ENCODE data around the gene CYP2A7.
"Not testable (repeated sequence)": the region's sequence is repeated elsewhere in the genome, so short reads cannot be mapped to it uniquely, and the experiment has no call there.

Gene CYP2A7

DNA sequence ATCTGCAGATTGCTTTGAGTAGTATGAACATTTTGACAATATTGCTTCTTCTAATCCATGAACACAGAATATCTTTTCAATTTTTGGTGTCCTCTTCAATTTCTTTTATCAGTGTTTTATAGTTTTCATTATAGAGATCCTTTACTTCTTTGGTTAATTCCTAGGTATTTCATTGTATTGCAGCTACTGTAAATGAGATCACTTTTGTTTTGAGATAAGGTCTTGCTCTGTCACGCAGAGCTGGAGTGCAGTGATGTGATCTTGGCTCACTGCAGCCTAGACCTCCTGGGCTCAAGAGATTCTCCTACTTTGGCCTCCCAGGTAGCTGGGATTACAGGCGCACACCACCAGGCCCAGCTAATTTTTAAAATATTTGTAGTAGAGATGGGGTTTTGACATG, 9.8 kb downstream of the CYP2A7 start:
- DNase-seq (ENCODE audit: insufficient read length, low spot score) (no peak), FAIRE-seq (no peak)
- TF ChIP-seq POLR2A (IDR thresholded peaks at IDR 0.05; ENCODE audit: low read depth, low read length): no peak

DNA sequence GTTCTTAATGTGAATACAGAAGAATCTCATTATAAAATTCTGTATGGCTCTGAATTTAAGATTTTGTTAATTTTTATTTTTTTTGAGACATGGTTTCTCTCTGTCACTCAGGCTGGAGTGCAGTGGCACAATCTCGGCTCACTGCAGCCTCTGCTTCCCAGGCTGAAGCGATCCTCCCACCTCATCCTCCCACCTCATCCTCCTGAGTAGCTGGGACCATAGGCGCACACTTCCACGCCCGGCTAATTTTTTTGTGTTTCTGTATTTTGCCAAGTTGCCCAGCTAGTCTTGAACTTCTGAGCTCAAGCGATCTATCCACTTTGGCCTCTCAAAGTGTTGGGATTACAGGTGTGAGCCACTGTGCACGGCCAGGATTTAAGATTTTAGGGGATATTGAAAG, 14.3 kb downstream of the CYP2A7 start:
- no peak for DNase-seq (ENCODE audit: insufficient read length, low spot score)
- no peak for TF ChIP-seq POLR2A (IDR thresholded peaks at IDR 0.05; ENCODE audit: low read depth, low read length)
- no peak for FAIRE-seq

DNA sequence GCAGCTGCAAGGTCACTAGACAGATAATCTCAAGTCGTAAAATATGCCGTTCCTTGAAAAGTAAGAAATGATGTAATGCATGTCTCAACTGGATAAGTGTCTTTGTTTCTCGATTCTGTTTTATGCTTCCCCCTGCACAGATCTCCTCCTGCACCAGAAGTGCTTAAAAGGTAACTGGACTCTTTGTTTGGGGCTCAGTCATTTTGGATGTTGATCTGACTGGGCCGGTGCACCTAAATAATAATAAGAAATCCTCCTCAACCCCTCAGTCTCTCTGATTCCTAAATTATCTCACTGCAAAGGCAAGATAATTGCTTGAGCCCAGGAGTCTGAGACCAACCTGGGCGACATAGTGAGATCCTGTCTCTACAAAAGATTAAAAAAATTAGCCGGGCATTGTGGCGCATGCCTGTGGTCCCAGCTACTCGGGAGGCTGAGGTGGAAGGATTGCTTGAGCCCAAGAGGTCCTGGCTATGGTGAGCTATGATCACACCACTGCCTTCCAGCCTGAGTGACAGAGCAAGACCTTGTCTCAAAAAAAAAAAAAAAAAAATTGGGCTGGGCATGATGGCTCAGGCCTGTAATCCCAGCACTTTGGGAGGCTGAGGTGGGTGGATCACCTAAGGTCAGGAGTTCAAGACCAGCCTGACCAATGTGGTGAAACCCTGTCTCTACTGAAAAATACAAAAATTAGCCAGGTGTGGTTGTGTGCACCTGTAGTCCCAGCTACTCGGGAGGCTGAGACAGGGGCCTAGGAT, 17.1 kb downstream of the CYP2A7 start:
- not testable (repeated sequence) for FAIRE-seq; DNase-seq (ENCODE audit: insufficient read length, low spot score)

DNA sequence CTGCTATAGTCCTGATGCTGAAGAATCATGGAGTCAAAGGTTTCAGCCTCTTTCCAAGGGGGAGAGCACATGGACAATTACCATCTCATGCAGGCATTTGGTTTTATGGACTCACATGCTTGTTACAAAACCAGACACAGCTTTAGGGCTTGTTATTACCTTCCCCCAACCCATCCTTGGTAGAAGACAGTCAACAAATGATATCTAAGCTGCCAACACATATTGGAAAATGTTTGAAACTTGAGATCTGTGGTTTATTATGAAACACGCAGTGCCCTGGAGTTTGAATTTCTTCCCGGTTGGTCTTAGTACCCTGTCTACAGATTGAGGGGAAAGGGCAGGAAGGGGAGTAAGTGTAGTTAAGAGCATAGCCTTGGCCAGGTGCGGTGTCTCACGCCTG, 19.2 kb downstream of the CYP2A7 start:
- no peak for TF ChIP-seq POLR2A (IDR thresholded peaks at IDR 0.05; ENCODE audit: low read depth, low read length)
- no peak for DNase-seq (ENCODE audit: insufficient read length, low spot score)
- no peak for FAIRE-seq

DNA sequence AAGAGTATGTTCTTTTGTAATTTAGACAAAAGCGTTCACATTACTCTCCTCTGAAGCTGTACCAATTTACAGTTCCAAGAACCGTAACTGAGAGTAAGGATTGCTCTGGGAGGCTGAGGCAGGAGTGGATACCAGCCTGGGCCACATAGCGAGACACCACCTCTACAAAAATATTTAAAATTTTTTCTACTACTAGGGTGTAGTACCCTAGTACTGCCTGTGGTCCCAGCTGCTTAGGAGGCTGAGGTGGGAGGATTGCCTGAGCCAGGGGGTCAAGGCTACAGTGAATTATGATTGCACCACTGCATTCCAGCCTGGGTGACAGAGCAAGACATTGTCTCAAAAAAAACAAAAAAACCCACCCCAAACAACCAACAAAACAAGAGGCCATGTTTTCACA, 19.7 kb downstream of the CYP2A7 start:
- FAIRE-seq (no peak), DNase-seq (ENCODE audit: insufficient read length, low spot score) (no peak)
- no peak for TF ChIP-seq POLR2A (IDR thresholded peaks at IDR 0.05; ENCODE audit: low read depth, low read length)

DNA sequence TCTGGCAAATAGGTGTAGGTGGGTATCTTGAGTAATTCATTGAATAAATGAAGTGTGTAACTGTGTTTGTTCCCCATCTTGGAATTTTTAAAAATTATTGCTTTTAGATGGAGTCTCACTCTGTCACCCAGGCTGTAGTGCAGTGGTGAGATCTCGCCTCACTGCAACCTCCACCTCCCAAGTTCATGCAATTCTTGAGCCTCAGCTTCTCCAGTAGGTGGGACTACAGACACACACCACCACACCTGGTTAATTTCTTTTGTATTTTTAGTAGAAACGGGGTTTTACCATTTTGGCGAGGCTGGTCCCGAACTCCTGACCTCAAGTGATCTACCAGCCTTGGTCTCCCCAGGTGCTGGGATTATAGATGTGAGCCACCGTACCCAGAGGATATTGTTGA, 23.9 kb downstream of the CYP2A7 start:
- FAIRE-seq (no peak), DNase-seq (ENCODE audit: insufficient read length, low spot score) (no peak)
- no peak for TF ChIP-seq POLR2A (IDR thresholded peaks at IDR 0.05; ENCODE audit: low read depth, low read length)

DNA sequence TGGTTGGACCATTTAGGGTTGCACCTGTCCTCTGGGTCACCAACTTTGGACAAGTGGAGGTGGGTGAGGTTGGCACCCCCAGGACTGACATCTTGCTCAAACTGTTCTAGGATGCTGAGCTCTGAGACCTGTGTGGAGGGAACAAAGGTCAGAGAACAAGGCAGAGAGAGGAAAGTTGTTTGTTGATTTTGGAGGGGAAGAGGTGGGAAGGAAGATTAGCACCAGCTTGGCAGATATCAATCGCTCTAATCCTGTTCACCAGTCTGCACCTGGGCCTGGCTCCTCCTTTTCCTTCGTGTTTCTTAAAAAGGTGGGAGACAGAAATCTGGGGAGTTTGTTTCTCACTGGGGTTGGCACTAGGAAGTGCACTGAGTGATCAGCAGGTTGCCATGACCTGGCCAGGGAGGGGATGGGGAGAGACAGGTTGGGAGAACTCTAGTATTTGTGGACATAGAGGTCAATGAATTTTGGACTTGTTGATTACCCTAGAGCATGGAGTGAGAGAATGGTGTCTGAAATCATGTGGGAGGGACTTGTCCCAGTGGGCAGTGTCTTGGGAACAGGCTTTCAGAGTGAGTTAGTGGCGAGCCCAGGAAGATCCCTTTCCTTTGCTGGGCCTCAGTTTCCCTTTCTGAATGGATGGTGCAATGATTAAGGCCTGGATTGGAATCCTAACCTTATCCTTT, 29.4 kb downstream of the CYP2A7 start:
- not testable (repeated sequence) for FAIRE-seq; DNase-seq (ENCODE audit: insufficient read length, low spot score)

DNA sequence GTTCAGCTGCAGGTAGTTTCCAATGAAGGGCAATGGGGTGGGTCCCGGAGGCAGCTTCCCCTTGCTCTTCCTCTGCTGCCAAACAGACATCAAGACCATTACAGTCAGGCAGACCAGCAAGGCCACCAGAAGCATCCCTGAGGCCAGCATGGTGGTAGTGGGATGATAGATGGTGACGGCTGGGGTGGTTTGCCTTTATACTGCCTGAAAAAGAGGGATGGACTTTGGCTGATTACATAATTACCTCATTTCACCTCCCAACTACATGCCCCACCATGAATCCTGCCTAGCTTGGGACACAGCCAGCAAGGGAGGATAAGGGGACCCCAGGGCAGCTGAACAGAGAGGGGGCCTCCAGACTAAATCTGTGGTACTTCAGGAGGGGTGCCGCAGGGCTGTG, 31.8 kb downstream of the CYP2A7 start, which contains the start of gene CYP2A6:
Gene CYP2A6 (minus strand): TSS at position 171 of the 400 bp plus-strand sequence. CDS start 21 bp downstream, at position 150.
- DNase-seq (ENCODE audit: insufficient read length, low spot score); FAIRE-seq: not testable (repeated sequence)

DNA sequence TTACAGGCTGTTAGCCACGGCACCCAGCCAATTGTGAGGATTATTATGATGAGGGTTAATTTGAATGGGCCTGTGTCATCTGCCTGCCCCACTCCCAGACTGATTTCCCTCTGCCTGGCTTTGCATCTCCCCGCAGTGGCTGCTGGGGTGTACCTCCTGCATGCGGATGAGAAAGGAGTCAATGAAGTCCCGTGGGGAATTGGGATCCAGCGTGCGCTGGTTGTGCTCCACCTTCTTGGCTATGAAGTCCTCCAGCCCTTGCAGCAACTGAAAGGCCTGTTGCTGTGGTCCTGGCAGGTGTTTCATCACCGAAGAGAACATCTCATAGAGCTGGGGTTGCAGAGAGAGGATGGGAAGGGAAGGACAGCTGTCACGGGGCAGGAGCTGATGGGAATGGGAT, 35.3 kb downstream of the CYP2A7 start:
- FAIRE-seq; DNase-seq (ENCODE audit: insufficient read length, low spot score): not testable (repeated sequence)

DNA sequence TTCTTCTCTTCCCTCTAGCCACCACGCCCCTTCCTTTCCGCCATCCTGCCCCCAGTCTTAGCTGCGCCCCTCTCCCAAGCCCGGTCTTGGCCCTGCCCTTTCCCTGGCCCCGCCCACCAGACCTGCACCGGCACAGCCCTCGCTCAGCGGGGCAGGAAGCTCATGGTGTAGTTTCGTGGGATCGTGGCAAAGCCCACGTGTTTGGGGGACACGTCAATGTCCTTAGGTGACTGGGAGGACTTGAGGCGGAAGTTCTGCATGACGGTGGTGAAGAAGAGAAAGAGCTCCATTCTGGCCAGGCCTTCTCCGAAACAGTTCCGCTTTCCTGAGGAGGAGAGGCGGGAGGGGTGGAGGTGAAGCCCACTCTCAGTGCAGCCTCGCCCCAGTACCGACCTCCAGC, 38.4 kb downstream of the CYP2A7 start:
- FAIRE-seq; DNase-seq (ENCODE audit: insufficient read length, low spot score): not testable (repeated sequence)

DNA sequence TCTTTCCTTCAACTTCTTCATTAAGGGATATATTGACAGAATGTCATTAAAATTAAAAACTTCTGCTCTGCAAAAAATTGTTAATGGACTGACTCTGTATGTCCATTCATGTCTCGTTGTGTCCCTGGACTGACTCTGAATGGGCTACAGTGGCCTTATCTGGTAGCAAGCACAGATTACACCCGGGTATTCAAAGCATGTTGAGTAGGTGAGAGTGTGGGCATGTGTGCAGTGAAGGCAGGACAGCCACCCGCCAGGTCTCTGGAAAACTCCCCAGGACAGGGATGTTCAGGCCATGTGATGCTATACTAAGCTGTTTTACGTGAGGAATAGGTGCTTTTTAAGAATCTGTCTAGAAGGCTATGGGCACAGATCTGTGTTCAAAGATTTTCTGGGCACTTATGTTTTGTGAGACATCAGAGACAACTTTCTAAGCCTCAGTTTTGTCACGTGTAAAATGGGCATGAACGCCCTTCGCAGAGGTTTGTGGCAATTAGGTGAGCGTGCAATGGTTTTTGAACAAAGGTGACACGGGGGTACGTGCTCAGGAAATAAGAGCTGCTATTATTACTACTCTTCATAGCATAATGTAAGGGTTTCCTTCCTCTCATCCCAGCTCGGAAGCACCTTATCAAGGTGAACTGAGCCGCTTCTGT, 38.9 kb downstream of the CYP2A7 start:
- not testable (repeated sequence) for DNase-seq (ENCODE audit: insufficient read length, low spot score); FAIRE-seq

DNA sequence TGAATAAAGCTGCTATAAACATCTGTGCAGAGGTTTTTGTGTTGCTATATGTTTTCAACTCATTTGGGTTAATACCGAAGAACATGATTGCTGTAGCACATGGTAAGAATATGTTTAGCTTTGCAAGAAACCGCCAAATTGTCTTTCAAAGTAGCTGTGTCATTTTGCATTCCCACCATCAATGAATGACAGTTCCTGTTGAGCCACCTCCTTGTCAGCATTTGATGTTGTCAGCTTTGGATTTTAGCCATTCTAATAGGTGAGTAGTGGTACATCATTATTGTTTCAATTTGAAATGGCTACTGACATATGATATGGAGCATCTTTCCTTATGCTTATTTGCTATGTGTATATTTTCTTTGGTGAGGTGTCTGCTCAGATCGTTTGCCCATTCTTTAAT, 40.0 kb downstream of the CYP2A7 start:
- not testable (repeated sequence) for FAIRE-seq; DNase-seq (ENCODE audit: insufficient read length, low spot score)

DNA sequence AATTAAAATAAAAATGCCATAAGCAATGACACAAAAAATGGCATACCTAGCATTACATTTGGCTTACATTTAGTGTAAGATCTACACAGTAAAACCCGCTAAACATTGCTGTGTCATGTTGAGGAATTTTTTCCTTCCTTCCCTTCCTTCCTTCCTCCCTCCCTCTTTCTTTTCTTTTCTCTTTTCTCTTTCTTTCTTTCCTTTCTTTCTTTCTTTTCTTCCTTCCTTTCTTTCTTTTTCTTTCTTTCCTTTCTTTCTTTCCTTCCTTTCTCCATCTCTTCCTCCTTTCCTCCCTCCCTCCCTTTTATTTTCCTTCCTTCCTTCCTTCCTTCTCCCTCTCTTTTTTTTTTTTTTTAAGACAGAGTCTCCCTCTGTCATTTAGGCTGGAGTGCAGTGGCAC, 43.6 kb downstream of the CYP2A7 start:
- FAIRE-seq: not testable (repeated sequence)

DNA sequence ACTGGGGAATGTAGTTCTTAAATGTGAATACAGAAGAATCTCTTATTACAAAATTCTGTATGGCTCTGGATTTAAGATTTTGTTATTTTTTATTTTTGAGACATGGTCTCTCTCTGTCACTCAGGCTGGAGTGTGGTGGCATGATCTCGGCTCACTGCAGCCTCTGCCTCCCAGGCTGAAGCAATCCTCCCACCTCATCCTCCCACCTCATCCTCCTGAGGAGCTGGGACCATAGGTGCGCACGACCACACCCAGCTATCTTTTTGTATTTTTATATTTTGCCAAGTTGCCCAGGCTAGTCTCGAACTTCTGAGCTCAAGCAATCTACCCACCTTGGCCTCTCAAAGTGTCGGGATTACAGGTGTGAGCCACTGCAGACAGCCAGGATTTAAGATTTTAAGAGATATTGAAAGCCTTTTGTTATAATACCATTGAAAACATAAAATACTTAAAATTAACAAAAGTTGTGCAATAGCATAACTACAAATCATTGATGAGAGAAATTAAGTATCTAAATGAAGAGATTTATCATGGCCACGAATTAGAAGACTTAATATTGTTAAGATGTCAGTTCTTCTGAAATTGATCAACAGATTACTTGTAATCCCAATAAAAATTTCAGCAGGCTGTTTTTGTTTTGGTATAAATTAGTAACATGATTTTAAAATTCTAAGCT, 45.1 kb downstream of the CYP2A7 start:
- FAIRE-seq: no peak
- TF ChIP-seq POLR2A (IDR thresholded peaks at IDR 0.05; ENCODE audit: low read depth, low read length): no peak
- no peak for DNase-seq (ENCODE audit: insufficient read length, low spot score)

More for the DNA sequence above, 43.6 kb downstream of the CYP2A7 start:
- not testable (repeated sequence) for DNase-seq (ENCODE audit: insufficient read length, low spot score)

DNA sequence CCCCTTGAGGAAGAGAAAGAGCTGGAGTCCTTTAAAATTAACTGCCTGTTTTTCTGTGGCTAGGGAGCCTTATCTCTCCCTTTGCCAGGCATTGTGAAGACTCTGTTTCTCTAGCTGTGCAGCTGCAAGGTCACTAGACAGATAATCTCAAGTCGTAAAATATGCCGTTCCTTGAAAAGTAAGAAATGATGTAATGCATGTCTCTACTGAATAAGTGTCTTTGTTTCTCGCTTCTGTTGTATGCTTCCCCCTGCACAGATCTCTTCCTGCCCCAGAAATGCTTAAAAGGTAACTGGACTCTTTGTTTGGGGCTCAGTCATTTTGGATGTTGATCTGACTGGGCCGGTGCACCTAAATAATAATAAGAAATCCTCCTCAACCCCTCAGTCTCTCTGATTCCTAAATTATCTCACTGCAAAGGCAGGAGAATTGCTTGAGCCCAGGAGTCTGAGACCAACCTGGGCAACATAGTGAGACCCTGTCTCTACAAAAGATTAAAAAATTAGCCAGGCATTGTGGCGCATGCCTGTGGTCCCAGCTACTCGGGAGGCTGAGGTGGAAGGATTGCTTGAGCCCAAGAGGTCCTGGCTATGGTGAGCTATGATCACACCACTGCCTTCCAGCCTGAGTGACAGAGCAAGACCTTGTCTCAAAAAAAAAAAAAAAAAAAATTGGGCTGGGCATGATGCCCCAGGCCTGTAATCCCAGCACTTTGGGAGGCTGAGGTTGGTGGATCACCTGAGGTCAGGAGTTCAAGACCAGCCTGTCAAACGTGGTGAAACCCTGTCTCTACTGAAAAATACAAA, 48.1 kb downstream of the CYP2A7 start:
- FAIRE-seq; DNase-seq (ENCODE audit: insufficient read length, low spot score): not testable (repeated sequence)

DNA sequence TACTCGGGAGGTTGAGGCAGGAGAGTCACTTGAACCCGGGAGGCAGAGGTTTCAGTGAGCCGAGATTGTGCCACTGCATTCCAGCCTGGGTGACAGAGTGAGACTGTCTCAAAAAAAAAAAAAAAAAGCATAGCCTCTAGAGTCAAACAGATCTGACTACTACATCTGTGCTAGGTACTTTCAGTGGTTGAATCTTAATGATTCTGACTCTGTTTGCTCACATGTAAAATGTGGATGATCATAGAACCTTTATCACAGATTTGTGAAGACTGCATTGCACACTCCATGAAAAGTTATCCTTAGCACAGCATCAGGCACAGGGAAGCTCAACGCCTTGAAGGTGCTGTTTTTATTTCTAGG, 49.6 kb downstream of the CYP2A7 start:
- not testable (repeated sequence) for FAIRE-seq; DNase-seq (ENCODE audit: insufficient read length, low spot score)

Measured in H54 (cell line).